Motor neuron (in vitro differentiated cells): ENCODE results near the gene PTPRD. TPM values are rescaled to one million over a fixed set of nuclear protein-coding genes. Genes with fewer than 3 reads are reported as not detected.

Source experiments
- ATAC-seq, 8 experiments: fragments of 200-7000 bp; cut with Tn5 transposase; replicated peaks in 6 of 8; 2 replicates each; pipeline ENCODE4 v1.8.0; 2021; ENCODE audit warnings: mild to moderate bottlenecking in 8 of 8, moderate library complexity in 8 of 8
- H3K27ac ChIP-seq, 2 donors: fragments of 250-450 bp; sonication (Bioruptor Pico); 2 replicates each; pipeline ENCODE4 v1.9.0; 2021; ENCODE audit warnings: antibody characterized with exemption in 2 of 2, mild to moderate bottlenecking in 2 of 2, moderate library complexity in 1 of 2
- H3K4me1 ChIP-seq, 2 donors: fragments of 250-450 bp; sonication (Bioruptor Pico); replicated peaks in 1 of 2; 2 replicates each; pipeline ENCODE4 v1.6.1; 2021; ENCODE audit warnings: antibody characterized with exemption in 2 of 2, mild to moderate bottlenecking in 2 of 2, moderate library complexity in 1 of 2
- H3K4me3 ChIP-seq, 5 donors: fragments of 250-450 bp; sonication (Bioruptor Pico); 2 replicates each; pipeline ENCODE4 v1.9.0; 2021; ENCODE audit warnings: antibody characterized with exemption in 5 of 5, mild to moderate bottlenecking in 5 of 5, moderate library complexity in 4 of 5
- WGBS, 10 experiments: fragments of 450-650 bp; shearing (Covaris generic); methylation state at CpG; one replicate each; pipeline ENCODE4 v1.0.0; 2022; 5-methylcytosine and 5-hydroxymethylcytosine counted together
- in situ Hi-C, 9 experiments: fragments of 400-800 bp; cut with MboI; loops; one replicate each; pipeline ENCODE4 v1.15.0; 2021; ENCODE audit warnings: low sequenced_read_pairs in 9 of 9, low pct_unique_long_range_greater_than_20kb in 2 of 9; ENCODE audit not compliant: unreplicated experiment in 9 of 9
- total RNA-seq, 8 experiments: library from RNA; unstranded; fragments of 300-600 nt; gene quantifications; 2 replicates each; pipeline versions ENCODE4 v1.2.3 to v1.2.4, GENCODE V29; 2022

PTPRD gene
- total RNA-seq, 8 experiments from 2014 or later, result 0.15 to 175 (median 72.8) TPM

DNA sequence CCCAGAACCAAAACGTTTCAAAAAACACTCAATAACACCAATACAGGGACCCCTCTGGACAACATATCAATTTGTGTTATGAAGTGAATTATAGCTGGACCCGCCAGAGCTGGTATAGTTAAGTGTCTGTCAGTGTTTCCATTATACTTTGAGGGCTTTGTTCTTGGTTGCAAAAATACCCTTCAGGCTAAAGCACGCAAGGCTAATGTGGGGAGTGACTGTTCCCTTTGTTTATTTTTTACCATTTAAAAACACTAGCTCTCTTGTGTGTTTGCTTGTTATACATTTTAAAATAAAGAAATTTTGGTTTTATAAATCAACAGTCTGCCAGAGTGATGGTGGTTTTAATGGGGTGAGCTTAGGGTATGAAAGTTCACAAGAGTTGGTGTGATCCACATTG is 859.5 kb downstream of the PTPRD start:
- ATAC-seq, result no peak
- Histone ChIP-seq H3K4me1 (peaks cover 5 to 27% of the 10 kb centered on the region in 2 donors), H3K27ac (no peak overlapping the region), H3K4me3 (no peak overlapping the region)
- in situ Hi-C loops, result no loop called here
- WGBS, 10 experiments, result 0 to 100% (median 36%) methylated on average over 1 to 3 of the region's 3 CpGs

DNA sequence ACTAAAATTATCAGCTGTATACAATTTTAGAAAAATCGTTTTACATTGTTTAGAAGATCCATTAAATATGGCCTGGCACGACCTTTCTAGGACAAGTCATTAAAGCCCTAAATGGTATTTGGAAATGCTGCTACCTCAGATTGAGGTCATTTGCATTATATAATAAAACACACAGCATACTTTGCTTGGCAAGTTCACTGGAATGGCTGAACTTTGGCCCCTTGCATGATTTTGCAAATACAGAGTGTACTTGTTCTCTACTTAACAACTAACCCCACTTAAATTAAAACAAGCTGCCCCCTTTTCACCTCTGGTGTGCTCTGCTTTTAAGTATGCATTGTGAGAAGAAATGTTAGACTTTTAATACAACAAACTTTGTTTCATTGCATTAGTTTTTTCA is 860.1 kb downstream of the PTPRD start:
- no peak for ATAC-seq
- in situ Hi-C loops, result no loop called here
- H3K4me1 ChIP-seq, result peaks cover 5 to 27% of the 10 kb centered on the region in 2 donors
- H3K27ac ChIP-seq, result no peak overlapping the region
- no peak overlapping the region for H3K4me3 ChIP-seq
- WGBS, 10 experiments, result 0 to 81% (median 0%) methylated on average over 1 to 2 of the region's 2 CpGs; no CpG with 5 or more reads in 5 of the 10 experiments

GRCh38 chr9:9751996-9752395 is 860.8 kb downstream of the PTPRD start:
- WGBS, 10 experiments, result 5 to 94% (median 79%) methylated on average over 2 to 4 of the region's 4 CpGs; no CpG with 5 or more reads in 1 of the 10 experiments
- in situ Hi-C loops, result no loop called here

GRCh38 chr9:9750719-9751118 is 862.1 kb downstream of the PTPRD start:
- H3K4me1 ChIP-seq, result peaks cover 5 to 27% of the 10 kb centered on the region in 2 donors
- H3K27ac ChIP-seq, result no peak overlapping the region
- WGBS, 10 experiments, result 0 to 83% (median 43%) methylated on average over 2 to 3 of the region's 3 CpGs; no CpG with 5 or more reads in 2 of the 10 experiments
- peak in 1 of 8 experiments; percentile 30 for ATAC-seq
- H3K4me3 ChIP-seq, result no peak overlapping the region
- in situ Hi-C loops, result no loop called here

More at GRCh38 chr9:9751996-9752395, 860.8 kb downstream of the PTPRD start:
- Histone ChIP-seq H3K27ac (no peak overlapping the region), H3K4me1 (peaks cover 5 to 27% of the 10 kb centered on the region in 2 donors), H3K4me3 (no peak overlapping the region)
- no peak for ATAC-seq

GRCh38 chr9:9749591-9749990 is 863.2 kb downstream of the PTPRD start:
- Histone ChIP-seq H3K4me1 (peaks cover 5 to 27% of the 10 kb centered on the region in 2 donors), H3K4me3 (no peak overlapping the region), H3K27ac (no peak overlapping the region)
- in situ Hi-C loops, result no loop called here
- WGBS, 10 experiments, result 0 to 100% (median 46%) methylated on average over 1 of the region's 1 CpG; no CpG with 5 or more reads in 4 of the 10 experiments
- ATAC-seq, result no peak

DNA sequence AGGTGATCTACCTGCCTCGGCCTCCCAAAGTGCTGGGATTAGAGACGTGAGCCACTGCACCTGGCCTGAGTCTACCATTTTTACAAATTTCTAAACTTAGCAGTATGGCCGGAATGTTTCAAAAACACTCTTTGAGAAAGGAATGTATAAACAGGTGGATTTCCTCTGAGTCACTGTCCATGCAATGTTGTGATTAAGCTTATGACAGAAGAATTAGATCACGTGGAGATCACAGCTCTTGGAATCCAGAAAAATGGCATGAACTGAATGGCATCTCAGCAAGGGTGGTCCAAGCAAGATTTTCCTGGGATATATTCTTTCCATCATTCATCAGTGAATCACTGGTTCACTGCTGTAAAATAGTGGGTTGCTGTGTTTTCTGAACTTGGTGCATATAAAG is 865.0 kb downstream of the PTPRD start:
- H3K4me1 ChIP-seq, result peaks cover 0 to 14% of the 10 kb centered on the region in 2 donors
- no peak overlapping the region for H3K4me3 ChIP-seq
- no peak overlapping the region for H3K27ac ChIP-seq
- WGBS, 10 experiments, result 0 to 100% (median 20%) methylated on average over 1 to 4 of the region's 4 CpGs; no CpG with 5 or more reads in 3 of the 10 experiments
- in situ Hi-C loops, result no loop called here
- no peak for ATAC-seq

GRCh38 chr9:9746826-9747225 is 866.0 kb downstream of the PTPRD start:
- H3K4me3 ChIP-seq, result no peak overlapping the region
- peaks cover 0 to 13% of the 10 kb centered on the region in 2 donors for H3K4me1 ChIP-seq
- H3K27ac ChIP-seq, result no peak overlapping the region
- no peak for ATAC-seq
- in situ Hi-C loops, result no loop called here
- WGBS, 10 experiments, result 0 to 65% (median 0%) methylated on average over 1 of the region's 1 CpG; no CpG with 5 or more reads in 3 of the 10 experiments

- Histone ChIP-seq H3K4me3 (no peak overlapping the region), H3K4me1 (no peaks in the 10 kb centered on the region), H3K27ac (no peak overlapping the region)
- in situ Hi-C loops, result no loop called here
- WGBS, 10 experiments, result 0 to 100% (median 81%) methylated on average over 1 to 7 of the region's 7 CpGs
- no peak for ATAC-seq
These were observed 869.0 kb downstream of the PTPRD start for GRCh38 chr9:9743822-9744221.

- in situ Hi-C loops, result no loop called here
- Histone ChIP-seq H3K27ac (no peak overlapping the region), H3K4me3 (no peak overlapping the region), H3K4me1 (peaks cover 0 to 14% of the 10 kb centered on the region in 2 donors)
- no peak for ATAC-seq
- 0 to 71% (median 10%) methylated on average over 1 to 3 of the region's 3 CpGs; no CpG with 5 or more reads in 1 of the 10 experiments for WGBS, 10 experiments
These were observed 882.6 kb downstream of the PTPRD start for GRCh38 chr9:9730174-9730573.

GRCh38 chr9:9729082-9729481 is 883.7 kb downstream of the PTPRD start:
- in situ Hi-C loops, result no loop called here
- no peak overlapping the region for H3K27ac ChIP-seq
- H3K4me3 ChIP-seq, result no peak overlapping the region
- WGBS, 10 experiments, result 0 to 100% (median 67%) methylated on average over 1 to 2 of the region's 2 CpGs; no CpG with 5 or more reads in 2 of the 10 experiments
- no peak for ATAC-seq
- H3K4me1 ChIP-seq, result peaks cover 0 to 6% of the 10 kb centered on the region in 2 donors

DNA sequence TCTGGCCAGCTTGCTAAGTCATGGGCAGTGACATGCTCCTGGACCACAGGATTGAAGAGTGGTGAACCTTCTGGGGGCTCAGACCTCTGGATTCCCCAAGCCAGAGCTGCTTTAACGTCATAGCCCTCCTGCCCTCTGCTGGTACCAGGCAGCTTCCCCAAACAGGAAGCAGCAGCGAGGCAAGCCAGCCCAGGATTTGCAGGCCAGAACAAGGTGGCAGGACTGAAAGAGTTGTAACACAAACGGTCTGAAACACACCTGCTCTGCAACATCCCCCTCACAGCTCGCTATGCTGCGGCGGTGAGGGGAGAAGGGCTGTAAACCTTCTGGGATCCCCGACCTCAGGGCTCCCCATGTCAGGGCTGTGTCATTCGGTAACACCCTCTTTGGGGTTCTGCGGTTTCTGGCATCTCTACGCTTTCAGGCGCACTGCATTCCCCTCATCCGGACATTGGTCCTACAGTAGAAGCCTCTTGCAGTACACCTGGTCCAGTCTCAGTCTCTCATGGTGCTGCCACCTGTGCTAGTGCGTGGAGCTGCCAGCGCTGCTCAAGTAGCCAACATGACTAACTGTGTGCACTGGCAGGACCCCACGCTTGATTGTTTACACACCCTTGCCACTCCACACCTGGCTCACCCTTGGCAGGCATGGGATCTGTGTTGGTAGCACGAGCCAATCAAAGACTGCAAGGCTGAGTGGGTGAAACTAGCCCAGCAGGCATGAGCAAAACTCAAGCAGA is 893.3 kb downstream of the PTPRD start:
- in situ Hi-C loops, result no loop called here
- Histone ChIP-seq H3K4me3 (no peak overlapping the region), H3K4me1 (no peaks in the 10 kb centered on the region), H3K27ac (no peak overlapping the region)
- no peak for ATAC-seq
- WGBS, 10 experiments, result 0 to 94% (median 61%) methylated on average over 1 to 12 of the region's 16 CpGs; no CpG with 5 or more reads in 2 of the 10 experiments

DNA sequence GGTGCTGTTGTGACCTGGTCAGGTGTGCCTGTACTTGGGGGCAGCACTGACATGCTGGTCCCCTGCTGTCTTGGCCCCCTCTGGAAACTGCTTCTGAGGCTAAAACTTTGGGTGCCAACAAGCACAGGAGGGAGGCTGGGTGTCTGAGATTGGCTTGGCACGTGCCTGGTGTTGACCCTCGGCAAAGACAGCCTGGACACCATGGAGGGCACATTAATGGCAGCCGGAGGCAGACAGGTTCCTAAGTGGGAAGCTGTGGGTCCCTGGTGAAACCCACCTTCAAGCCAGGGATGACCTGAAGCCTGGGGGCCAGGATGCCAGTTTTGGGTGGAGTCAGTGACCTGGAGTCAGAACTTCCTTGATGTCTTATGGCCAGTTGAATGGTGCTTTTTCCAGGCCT is 894.1 kb downstream of the PTPRD start:
- 0 to 100% (median 71%) methylated on average over 1 to 2 of the region's 3 CpGs; no CpG with 5 or more reads in 7 of the 10 experiments for WGBS, 10 experiments
- no peak for ATAC-seq
- in situ Hi-C loops, result no loop called here
- Histone ChIP-seq H3K27ac (no peak overlapping the region), H3K4me3 (no peak overlapping the region), H3K4me1 (no peaks in the 10 kb centered on the region)

- Histone ChIP-seq H3K27ac (no peak overlapping the region), H3K4me1 (no peaks in the 10 kb centered on the region), H3K4me3 (no peak overlapping the region)
- 2 to 95% (median 84%) methylated on average over 2 to 3 of the region's 3 CpGs; no CpG with 5 or more reads in 1 of the 10 experiments for WGBS, 10 experiments
- ATAC-seq, result no peak
- in situ Hi-C loops, result no loop called here
These were observed 933.4 kb downstream of the PTPRD start for GRCh38 chr9:9679433-9679832.

DNA sequence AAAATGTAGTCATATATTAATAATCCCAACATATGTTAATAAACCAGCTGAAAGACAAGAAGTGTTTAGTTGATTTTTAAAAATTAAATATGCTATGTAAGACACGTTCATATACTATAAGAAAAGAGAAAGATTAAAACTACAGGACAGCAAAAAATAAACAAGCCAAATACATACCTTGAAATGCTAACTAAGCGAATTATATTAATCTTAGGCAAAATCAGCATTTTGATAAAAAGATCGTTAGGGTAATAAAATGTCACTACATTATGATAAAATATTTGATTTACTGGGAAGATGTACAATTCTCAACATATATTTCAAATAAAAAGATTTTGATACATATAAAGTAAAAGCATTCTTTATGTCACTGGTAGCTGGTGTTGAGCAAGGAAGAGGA is 938.3 kb downstream of the PTPRD start:
- no peak overlapping the region for H3K27ac ChIP-seq
- in situ Hi-C loops, result no loop called here
- no peaks in the 10 kb centered on the region for H3K4me1 ChIP-seq
- H3K4me3 ChIP-seq, result no peak overlapping the region
- 4 to 91% (median 70%) methylated on average over 2 to 3 of the region's 3 CpGs for WGBS, 10 experiments
- ATAC-seq, result no peak
